Renal cortical epithelial cell (primary cell): ENCODE measurements around the gene TCF23. TPM values are rescaled to one million over a fixed set of nuclear protein-coding genes. Genes with fewer than 3 reads are reported as not detected.
"Not testable (repeated sequence)": the region's sequence is repeated elsewhere in the genome, so short reads cannot be mapped to it uniquely, and the experiment has no call there.

ENCODE experiments used
- DNase-seq: peaks from one replicate; pipeline ENCODE4 v3.0.0-alpha.2; 2011; ENCODE audit warnings: low read depth
- total RNA-seq: library from RNA; depleted of rRNA; stranded (reverse); fragments of >200 nt; gene quantifications from 2 replicates; pipeline ENCODE4 v1.2.3, GENCODE V29; 2014

Gene TCF23
- total RNA-seq: not detected in 2 replicates

- no peak for DNase-seq
Observed at GRCh38 chr2:27148801-27149439, at the start of gene TCF23. TSS of gene TCF23 (plus strand) at chr2:27149004. CDS start at chr2:27149134, 130 bp downstream.

DNA sequence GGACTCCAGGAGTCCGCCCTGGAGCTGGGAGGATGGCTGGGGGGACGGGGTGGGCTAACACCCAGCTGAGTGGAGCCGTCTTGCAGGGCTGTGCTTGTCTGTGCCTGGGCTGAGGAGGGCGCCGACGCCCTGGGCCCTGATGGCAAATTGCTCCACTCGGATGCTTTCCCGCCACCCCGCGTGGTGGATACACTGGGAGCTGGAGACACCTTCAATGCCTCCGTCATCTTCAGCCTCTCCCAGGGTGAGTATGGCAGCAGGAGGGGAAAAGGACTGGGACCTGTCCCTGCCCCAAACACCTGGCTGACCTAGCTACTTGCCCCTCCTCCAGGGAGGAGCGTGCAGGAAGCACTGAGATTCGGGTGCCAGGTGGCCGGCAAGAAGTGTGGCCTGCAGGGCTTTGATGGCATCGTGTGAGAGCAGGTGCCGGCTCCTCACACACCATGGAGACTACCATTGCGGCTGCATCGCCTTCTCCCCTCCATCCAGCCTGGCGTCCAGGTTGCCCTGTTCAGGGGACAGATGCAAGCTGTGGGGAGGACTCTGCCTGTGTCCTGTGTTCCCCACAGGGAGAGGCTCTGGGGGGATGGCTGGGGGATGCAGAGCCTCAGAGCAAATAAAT, 49.4 kb upstream of the TCF23 start:
- DNase-seq: no peak

DNA sequence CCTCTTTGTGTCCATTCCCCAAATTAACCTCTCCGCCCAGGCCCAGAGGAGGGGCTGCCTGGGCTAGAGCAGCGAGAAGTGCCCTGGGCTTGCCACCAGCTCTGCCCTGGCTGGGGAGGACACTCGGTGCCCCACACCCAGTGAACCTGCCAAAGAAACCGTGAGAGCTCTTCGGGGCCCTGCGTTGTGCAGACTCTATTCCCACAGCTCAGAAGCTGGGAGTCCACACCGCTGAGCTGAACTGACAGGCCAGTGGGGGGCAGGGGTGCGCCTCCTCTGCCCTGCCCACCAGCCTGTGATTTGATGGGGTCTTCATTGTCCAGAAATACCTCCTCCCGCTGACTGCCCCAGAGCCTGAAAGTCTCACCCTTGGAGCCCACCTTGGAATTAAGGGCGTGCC, 48.8 kb upstream of the TCF23 start:
- no peak for DNase-seq

- no peak for DNase-seq
Observed at GRCh38 chr2:27102329-27102728, 46.5 kb upstream of the TCF23 start.

DNA sequence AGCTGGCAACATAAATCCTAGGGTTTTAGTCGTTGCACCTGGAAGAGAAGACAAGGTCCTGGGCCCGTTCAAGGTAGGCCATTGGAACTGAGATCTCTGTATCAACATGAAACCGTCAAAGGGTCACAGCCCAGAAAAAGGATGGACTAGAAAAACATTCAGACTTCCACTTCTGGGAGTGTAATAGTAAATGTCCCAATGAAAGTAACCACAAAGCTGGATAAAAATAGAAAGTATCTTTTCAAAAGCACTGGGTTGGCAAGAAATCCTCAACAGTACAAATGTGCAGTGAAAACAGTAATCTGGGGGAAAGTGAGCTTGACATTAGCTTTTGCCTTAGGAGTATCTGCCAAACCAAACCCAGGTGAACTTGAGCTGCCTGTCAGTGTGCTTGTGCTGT, 42.8 kb upstream of the TCF23 start:
- no peak for DNase-seq

- DNase-seq: no peak
Observed at GRCh38 chr2:27108221-27108620, 40.6 kb upstream of the TCF23 start.

DNA sequence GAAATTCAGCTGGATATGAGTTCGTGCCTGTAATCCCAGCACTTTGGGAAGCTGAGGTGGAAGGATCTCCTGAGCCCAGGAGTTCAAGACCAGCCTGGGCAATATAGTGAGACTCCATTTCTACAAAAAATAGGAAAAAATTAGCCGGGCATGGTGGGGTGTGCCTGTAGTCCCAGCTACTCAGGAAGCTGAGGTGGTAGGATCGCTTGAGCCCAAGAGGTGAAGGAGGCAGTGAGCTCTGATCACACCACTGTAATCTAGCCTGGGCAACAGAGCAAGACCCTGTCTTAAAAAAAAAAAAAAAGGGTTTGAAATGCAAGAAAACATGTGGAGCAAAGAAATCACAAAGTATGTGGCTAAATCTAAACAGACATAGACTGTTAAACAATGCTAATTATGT, 39.7 kb upstream of the TCF23 start:
- DNase-seq: no peak

DNA sequence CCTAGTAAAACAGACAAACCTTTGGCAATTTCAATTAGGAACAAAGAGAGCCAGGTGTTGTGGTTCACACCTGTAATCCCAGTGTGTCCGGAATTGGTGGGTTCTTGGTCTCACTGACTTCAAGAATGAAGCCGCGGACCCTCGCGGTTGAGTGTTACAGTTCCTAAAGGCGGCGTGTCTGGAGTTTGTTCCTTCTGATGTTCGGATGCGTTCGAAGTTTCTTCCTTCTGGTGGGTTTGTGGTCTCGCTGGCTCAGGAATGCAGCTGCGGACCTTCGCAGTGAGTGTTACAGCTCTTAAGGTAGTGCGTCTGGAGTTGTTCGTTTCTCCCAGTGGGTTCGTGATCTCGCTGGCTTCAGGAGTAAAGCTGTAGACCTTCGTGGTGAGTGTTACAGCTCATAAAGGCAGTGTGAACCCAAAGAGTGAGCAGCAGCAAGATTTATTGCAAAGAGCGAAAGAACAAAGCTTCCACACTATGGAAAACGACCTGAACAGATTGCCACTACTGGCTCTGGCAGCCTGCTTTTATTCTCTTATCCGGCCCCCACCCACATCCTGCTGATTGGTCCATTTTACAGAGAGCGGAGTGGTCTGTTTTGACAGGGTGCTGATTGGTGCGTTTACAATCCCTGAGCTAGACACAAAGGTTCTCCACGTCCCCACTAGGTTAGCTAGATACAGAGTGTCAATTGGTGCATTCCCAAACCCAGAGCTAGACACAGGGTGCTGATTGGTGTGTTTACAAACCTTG, 38.0 kb upstream of the TCF23 start:
- not testable (repeated sequence) for DNase-seq

GRCh38 chr2:27111392-27112078, 37.3 kb upstream of the TCF23 start:
- not testable (repeated sequence) for DNase-seq

DNA sequence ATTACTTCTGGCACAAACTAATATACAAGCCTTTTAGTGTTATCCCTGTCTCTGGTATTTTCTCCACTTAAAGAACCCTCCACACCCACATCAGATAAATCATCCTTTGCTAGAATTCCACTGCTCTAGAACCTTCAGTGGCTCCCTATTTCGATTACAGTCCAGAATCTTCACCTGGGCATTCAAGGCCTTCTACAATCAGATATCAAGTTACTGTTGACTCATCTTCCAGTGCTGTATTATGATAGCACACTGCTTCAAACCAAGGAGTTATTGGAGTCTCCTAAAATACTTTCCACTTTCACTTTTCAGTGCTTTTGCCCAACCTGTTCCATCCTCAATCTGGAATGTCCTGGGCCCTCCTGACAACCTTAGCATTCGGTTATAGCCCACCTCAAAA, 33.3 kb upstream of the TCF23 start:
- no peak for DNase-seq

GRCh38 chr2:27117995-27118524, 30.7 kb upstream of the TCF23 start:
- DNase-seq: no peak

GRCh38 chr2:27118525-27119329, 30.1 kb upstream of the TCF23 start, which contains the start of gene CGREF1:
TSS of gene CGREF1 (minus strand) at chr2:27119128. CDS start at chr2:27104366, 14,762 bp downstream.
- no peak for DNase-seq

DNA sequence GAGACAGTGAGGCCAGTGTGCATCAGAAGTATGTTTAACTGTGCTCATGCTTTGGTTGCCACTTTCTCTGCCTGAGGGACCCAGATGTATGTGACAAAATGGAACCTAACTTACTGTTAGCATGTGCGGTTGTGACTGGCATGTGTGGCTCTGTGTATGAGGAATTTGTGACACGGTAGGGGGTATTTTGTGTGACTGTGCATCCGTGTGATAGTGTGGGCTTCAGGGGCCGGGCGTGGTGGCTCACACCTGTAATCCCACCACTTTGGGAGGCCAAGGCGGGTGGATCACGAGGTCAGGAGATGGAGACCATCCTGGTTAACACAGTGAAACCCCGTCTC, 29.5 kb upstream of the TCF23 start:
- DNase-seq: not testable (repeated sequence)

DNA sequence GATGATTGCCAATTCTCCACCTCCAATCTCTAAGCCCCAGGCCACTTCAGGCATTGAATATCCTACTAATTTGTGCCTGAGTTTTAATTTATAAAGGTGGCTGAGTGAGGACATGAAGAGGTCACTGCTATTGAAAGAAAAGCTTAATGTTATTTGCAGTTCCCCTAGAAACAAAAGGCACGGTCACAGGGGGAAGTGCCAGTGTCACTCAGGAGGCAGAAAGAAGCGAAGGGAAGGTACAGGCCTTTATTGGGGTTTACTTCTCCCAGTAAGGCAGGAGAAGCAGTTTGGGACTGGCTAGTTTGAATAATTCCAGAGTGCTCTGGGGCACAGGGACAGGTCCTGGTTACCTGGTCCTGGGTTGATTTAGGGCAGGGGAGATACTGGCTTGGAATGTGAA, 26.9 kb upstream of the TCF23 start:
- no peak for DNase-seq

DNA sequence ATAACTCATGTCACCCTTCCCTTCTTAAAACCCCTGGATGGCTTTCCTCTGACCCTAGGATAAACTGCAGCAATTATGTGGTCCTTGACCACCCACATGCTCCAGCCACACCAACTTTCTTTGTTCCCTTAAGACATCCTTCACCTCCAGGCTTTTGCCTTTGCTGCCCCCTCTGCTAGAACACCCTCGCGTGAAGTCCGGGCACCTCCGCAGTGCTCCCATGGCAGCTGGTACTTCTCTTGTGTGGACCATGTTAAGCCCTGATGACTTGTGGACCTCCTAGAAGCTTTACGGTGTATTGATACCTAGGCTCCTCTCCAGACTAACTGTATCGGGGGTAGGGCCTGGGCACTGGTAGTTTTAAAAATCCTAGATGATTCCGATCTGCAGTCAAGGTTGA, 26.0 kb upstream of the TCF23 start:
- DNase-seq: no peak

DNA sequence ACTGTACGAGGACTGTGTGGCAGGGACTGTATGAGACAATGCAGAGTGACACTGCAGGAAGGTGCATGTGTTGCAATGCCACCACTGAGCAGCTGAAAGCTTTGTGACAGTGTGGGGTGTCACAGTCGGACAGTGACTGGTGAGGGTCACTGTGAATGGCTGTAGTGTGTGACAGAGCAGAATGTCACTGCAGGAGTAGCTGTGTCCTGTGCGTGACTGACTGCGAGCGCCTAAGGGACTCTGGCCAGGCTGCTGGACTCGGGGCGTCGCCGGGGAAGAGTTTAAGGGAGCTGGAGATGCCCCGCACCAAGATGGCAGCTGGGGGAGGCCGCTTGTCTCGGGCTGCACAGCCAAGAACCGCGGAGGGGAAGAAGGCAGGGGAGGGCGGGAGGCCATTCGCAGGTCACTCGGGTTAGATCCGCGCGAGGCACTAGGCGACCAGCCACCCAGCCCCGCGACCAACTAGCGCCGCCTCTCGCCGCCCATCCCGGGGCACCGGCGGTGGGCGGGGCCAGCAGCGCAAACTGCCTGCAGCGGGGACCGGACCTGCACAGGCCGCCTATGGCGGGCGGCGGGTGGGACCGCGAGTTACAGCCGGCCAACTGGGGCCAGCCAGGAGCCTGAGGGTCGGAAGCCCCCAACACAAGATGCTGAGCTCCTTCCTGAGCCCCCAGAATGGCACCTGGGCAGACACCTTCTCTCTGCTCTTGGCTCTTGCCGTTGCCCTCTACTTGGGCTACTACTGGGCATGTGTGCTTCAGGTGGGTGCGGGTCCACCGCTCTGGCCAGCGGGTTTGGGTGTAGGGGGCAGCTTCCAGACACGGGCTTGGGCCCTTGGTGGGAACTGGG, 25.3 kb upstream of the TCF23 start, which contains the start of gene ABHD1:
Gene ABHD1, plus strand, starts transcription at position 514 of the 849 bp plus-strand sequence. Its CDS starts 134 bp downstream, at position 648.
- no peak for DNase-seq

DNA sequence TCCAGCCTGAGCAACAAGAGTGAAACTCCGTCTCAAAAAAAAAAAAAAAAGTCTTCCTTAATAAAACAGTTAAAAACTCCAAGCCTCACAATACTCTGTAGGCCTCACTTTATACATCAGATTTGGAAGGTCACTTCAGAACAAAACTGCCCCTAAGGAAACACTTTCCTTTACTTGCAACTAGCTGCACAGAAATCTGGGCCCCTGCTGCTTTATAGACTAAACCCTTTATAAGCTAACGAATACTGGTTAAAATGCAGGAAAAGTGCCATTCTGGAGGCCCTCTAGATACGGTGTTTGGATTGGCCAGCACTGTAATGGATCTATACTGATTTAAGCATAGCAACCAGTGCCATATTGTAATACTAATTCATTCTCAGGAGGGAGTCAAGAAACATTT, 23.7 kb upstream of the TCF23 start:
- no peak for DNase-seq

DNA sequence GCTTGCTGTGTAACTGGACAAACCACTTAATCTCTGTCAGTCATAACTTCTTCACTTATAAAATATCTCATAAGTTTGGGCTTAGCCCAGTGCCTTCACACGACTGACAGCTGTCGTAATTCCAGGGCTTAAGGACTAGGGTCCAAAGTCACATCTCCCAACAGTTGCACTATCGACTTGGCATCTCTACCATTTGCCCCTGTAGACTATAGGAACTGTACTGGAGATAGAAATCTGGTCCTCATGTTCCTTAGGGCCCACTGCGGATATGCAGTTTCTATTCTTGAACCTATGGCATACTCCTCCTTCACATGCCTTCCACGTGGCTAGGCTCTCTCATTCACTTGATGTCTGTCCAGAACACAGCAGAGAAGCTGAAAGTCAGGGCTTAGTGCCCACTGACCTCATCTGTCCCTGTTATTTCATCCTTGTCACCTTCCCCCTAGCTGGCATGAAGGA, 22.5 kb upstream of the TCF23 start:
- no peak for DNase-seq

DNA sequence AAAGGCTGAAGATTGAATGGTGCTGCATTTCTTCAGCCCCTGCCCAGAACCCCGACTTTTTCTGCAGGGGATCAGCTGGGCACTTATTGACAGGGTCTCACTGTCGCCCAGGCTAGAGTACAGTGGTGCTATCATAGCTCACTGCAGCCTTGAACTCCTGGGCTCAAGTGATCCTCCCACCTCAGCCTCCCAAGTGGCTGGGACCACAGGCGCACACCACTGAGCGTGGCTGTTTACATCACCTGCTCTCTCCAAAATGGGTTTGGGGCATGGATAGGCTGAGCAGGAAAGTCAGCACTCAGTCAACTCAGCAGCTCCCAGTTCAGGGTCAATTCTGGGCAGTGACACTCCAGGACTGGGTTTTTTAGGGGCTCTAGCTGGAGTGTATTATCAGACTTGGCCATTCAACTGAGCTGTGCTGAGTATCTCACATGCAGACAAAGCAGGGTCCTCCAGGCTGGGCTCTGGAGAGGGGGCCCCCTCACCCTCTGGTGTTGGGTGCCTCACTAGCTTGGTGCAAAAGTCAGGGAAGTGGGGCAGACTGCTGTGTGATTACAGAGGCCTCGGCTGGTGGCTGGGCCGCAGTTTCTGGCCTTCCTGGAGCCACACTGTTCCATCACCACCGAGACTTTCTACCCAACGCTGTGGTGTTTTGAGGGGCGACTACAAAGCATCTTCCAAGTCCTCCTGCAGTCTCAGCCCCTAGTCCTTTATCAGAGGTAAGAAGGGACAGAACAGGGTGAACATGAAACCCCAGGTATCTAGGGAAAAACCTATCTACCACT, 20.7 kb upstream of the TCF23 start:
- DNase-seq: no peak
